ENCODE measurements around the gene SYNE2.

DNA sequence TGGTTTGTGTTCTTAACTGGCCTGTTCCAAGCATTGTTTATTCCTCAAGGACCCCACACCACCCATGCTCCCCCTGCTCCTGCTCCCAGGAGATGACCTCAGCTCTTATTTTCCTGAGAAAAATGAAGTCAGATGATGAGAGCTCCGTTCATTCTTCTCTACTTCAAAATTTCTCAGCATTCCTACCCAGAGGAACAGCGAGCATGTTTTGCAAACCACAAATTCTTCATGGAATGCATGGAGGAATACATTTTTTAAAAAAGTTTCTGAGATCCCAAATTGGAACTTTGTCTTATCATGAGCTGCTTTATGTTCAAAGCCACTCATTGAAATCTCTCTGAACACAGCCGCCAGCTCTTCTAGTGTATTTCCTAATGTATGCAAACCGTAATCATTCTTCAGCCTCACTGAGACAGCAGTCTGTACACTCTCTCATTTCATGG, 44.9 kb downstream of the SYNE2 start:
- no peak for TF ChIP-seq POLR2A (IDR thresholded peaks at IDR 0.05; ENCODE audit: low read depth)
- TF ChIP-seq EP300 (IDR thresholded peaks at IDR 0.05) = no peak
- TF ChIP-seq, protein P1, sequence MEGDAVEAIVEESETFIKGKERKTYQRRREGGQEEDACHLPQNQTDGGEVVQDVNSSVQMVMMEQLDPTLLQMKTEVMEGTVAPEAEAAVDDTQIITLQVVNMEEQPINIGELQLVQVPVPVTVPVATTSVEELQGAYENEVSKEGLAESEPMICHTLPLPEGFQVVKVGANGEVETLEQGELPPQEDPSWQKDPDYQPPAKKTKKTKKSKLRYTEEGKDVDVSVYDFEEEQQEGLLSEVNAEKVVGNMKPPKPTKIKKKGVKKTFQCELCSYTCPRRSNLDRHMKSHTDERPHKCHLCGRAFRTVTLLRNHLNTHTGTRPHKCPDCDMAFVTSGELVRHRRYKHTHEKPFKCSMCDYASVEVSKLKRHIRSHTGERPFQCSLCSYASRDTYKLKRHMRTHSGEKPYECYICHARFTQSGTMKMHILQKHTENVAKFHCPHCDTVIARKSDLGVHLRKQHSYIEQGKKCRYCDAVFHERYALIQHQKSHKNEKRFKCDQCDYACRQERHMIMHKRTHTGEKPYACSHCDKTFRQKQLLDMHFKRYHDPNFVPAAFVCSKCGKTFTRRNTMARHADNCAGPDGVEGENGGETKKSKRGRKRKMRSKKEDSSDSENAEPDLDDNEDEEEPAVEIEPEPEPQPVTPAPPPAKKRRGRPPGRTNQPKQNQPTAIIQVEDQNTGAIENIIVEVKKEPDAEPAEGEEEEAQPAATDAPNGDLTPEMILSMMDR (IDR thresholded peaks at IDR 0.05) = no peak
- TF ChIP-seq POLR2AphosphoS5 (IDR thresholded peaks at IDR 0.05) = no peak

Data from esophagus muscularis mucosa (tissue), 4 donors.